HEK293 (cell line): Measurements from ENCODE around the gene FAM193A.
"Not testable (repeated sequence)": the region's sequence is repeated elsewhere in the genome, so short reads cannot be mapped to it uniquely, and the experiment has no call there.

Experiments
- CTCF ChIA-PET: fragments of 350-600 bp; formaldehyde crosslinking; extraction: SDS; loops from one replicate; lab custom pipeline; 2021; ENCODE audit warnings: antibody characterized with exemption; lab: Yijun Ruan, JAX
- POLR2A ChIA-PET: fragments of 300-600 bp; formaldehyde crosslinking; extraction: SDS; loops from one replicate; lab custom pipeline; 2020; ENCODE audit warnings: antibody characterized with exemption, inconsistent platforms; lab: Yijun Ruan, JAX
- H3K27ac ChIP-seq: fragments of 200-500 bp; sonication (Bioruptor generic); 2 replicates; pipeline ENCODE4 v1.5.1; 2014; ENCODE audit warnings: low read depth, low read length, control low read depth, inconsistent platforms; ENCODE audit errors: extremely low read depth
- H3K36me3 ChIP-seq, 2 experiments: fragments of 200-500 bp in 1 of 2; sonication (Bioruptor generic) in 1 of 2; 1 replicate in 1 of 2; 2 replicates in 1 of 2; pipeline ENCODE4 v1.5.1; 2014 to 2017; ENCODE audit warnings: inconsistent platforms in 2 of 2, low read length in 2 of 2; ENCODE audit not compliant: control insufficient read depth in 2 of 2, insufficient read depth in 1 of 2
- H3K4me1 ChIP-seq: fragments of 200-500 bp; sonication (Bioruptor generic); 2 replicates; pipeline ENCODE4 v1.5.1; 2014; ENCODE audit warnings: mild to moderate bottlenecking, low read length, inconsistent platforms; ENCODE audit not compliant: control insufficient read depth, insufficient read depth
- H3K4me3 ChIP-seq: 2 replicates; pipeline ENCODE4 v1.5.1; 2011; ENCODE audit warnings: low read depth, mild to moderate bottlenecking, control low read depth, low read length, moderate library complexity
- H3K9me3 ChIP-seq: fragments of 200-500 bp; sonication (Bioruptor generic); 2 replicates; pipeline ENCODE4 v1.5.1; 2014; ENCODE audit warnings: low read depth, low read length, inconsistent platforms; ENCODE audit not compliant: control insufficient read depth, insufficient read depth
- FEZF1 ChIP-seq: fragments of 450-650 bp; formaldehyde crosslinking; IDR thresholded peaks from 2 replicates; pipeline ENCODE4 v1.5.1; 2016; ENCODE audit warnings: missing biosample characterization, missing genetic modification characterization
- GLI4 ChIP-seq: fragments of 450-650 bp; formaldehyde crosslinking; IDR thresholded peaks from 2 replicates; pipeline ENCODE4 v1.5.1; 2016; ENCODE audit warnings: missing biosample characterization, missing genetic modification characterization
- GLIS2 ChIP-seq: fragments of 450-650 bp; formaldehyde crosslinking; IDR thresholded peaks from 2 replicates; pipeline ENCODE4 v1.5.1; 2016; ENCODE audit warnings: missing biosample characterization, missing genetic modification characterization
- KLF10 ChIP-seq: fragments of 450-650 bp; IDR thresholded peaks from 2 replicates; pipeline ENCODE4 v1.5.1; 2018; ENCODE audit warnings: missing biosample characterization, mild to moderate bottlenecking, missing genetic modification characterization
- KLF9 ChIP-seq: fragments of 450-650 bp; formaldehyde crosslinking; IDR thresholded peaks from 2 replicates; pipeline ENCODE4 v1.5.1; 2016; ENCODE audit warnings: missing biosample characterization, missing genetic modification characterization, low read depth
- SCRT2 ChIP-seq: fragments of 450-650 bp; formaldehyde crosslinking; IDR thresholded peaks from 2 replicates; pipeline ENCODE4 v1.5.1; 2016; ENCODE audit warnings: missing biosample characterization, missing genetic modification characterization
- ZBTB48 ChIP-seq: fragments of 450-650 bp; formaldehyde crosslinking; IDR thresholded peaks from 2 replicates; pipeline ENCODE4 v1.5.1; 2016; ENCODE audit warnings: missing biosample characterization, missing genetic modification characterization
- ZBTB7A ChIP-seq: fragments of 450-650 bp; formaldehyde crosslinking; IDR thresholded peaks from 2 replicates; pipeline ENCODE4 v1.5.1; 2016; ENCODE audit warnings: low read depth, missing biosample characterization, missing genetic modification characterization
- ZNF10 ChIP-seq: fragments of 450-650 bp; formaldehyde crosslinking; IDR thresholded peaks from 2 replicates; pipeline ENCODE4 v1.5.1; 2017; ENCODE audit warnings: missing biosample characterization, missing genetic modification characterization
- ZNF146 ChIP-seq: fragments of 450-650 bp; formaldehyde crosslinking; IDR thresholded peaks from 2 replicates; pipeline ENCODE4 v1.5.1; 2016; ENCODE audit warnings: missing biosample characterization, missing genetic modification characterization
- ZNF37A ChIP-seq: fragments of 450-650 bp; IDR thresholded peaks from 2 replicates; pipeline ENCODE4 v1.5.1; 2018; ENCODE audit warnings: missing biosample characterization, missing genetic modification characterization
- ZNF426 ChIP-seq: fragments of 450-650 bp; formaldehyde crosslinking; IDR thresholded peaks from 2 replicates; pipeline ENCODE4 v1.5.1; 2017; ENCODE audit warnings: missing biosample characterization, missing genetic modification characterization, mild to moderate bottlenecking, inconsistent platforms, moderate library complexity
- ZNF433 ChIP-seq: fragments of 450-650 bp; formaldehyde crosslinking; IDR thresholded peaks from 2 replicates; pipeline ENCODE4 v1.5.1; 2016; ENCODE audit warnings: missing biosample characterization, missing genetic modification characterization, low read depth
- ZNF530 ChIP-seq: fragments of 450-650 bp; formaldehyde crosslinking; IDR thresholded peaks from 2 replicates; pipeline ENCODE4 v1.5.1; 2016; ENCODE audit warnings: low read depth, missing biosample characterization, missing genetic modification characterization
- ZNF548 ChIP-seq: fragments of 450-650 bp; formaldehyde crosslinking; IDR thresholded peaks from 2 replicates; pipeline ENCODE4 v1.5.1; 2016; ENCODE audit warnings: missing biosample characterization, missing genetic modification characterization
- ZNF549 ChIP-seq: fragments of 450-650 bp; IDR thresholded peaks from 2 replicates; pipeline ENCODE4 v1.5.1; 2018; ENCODE audit warnings: missing biosample characterization, missing genetic modification characterization, mild to moderate bottlenecking, inconsistent platforms, moderate library complexity
- ZNF558 ChIP-seq: fragments of 450-650 bp; formaldehyde crosslinking; IDR thresholded peaks from 2 replicates; pipeline ENCODE4 v1.5.1; 2016; ENCODE audit warnings: missing biosample characterization, missing genetic modification characterization
- ZNF571 ChIP-seq: fragments of 450-650 bp; formaldehyde crosslinking; IDR thresholded peaks from 2 replicates; pipeline ENCODE4 v1.5.0; 2017; ENCODE audit warnings: missing biosample characterization, missing genetic modification characterization
- ZNF585B ChIP-seq: fragments of 450-650 bp; formaldehyde crosslinking; IDR thresholded peaks from 2 replicates; pipeline ENCODE4 v1.5.1; 2016; ENCODE audit warnings: missing biosample characterization, missing genetic modification characterization
- ZNF660 ChIP-seq: fragments of 450-650 bp; IDR thresholded peaks from 2 replicates; pipeline ENCODE4 v1.5.1; 2018; ENCODE audit warnings: missing biosample characterization, mild to moderate bottlenecking, missing genetic modification characterization
- ZSCAN30 ChIP-seq: fragments of 450-650 bp; IDR thresholded peaks from 2 replicates; pipeline ENCODE4 v1.5.1; 2018; ENCODE audit warnings: missing biosample characterization, mild to moderate bottlenecking, missing genetic modification characterization, moderate library complexity
- TF ChIP-seq, protein P1 (sequence below): fragments of 450-650 bp; formaldehyde crosslinking; IDR thresholded peaks from 2 replicates; pipeline ENCODE4 v1.5.1; 2017; ENCODE audit warnings: missing biosample characterization, missing genetic modification characterization
- TF ChIP-seq, protein P2 (sequence below): fragments of 450-650 bp; formaldehyde crosslinking; IDR thresholded peaks from 2 replicates; pipeline ENCODE4 v1.5.1; 2017; ENCODE audit warnings: missing biosample characterization, missing genetic modification characterization
- TF ChIP-seq, protein P3 (sequence below): fragments of 450-650 bp; formaldehyde crosslinking; IDR thresholded peaks from 2 replicates; pipeline ENCODE4 v1.5.1; 2016; ENCODE audit warnings: missing biosample characterization, missing genetic modification characterization

Gene FAM193A

DNA sequence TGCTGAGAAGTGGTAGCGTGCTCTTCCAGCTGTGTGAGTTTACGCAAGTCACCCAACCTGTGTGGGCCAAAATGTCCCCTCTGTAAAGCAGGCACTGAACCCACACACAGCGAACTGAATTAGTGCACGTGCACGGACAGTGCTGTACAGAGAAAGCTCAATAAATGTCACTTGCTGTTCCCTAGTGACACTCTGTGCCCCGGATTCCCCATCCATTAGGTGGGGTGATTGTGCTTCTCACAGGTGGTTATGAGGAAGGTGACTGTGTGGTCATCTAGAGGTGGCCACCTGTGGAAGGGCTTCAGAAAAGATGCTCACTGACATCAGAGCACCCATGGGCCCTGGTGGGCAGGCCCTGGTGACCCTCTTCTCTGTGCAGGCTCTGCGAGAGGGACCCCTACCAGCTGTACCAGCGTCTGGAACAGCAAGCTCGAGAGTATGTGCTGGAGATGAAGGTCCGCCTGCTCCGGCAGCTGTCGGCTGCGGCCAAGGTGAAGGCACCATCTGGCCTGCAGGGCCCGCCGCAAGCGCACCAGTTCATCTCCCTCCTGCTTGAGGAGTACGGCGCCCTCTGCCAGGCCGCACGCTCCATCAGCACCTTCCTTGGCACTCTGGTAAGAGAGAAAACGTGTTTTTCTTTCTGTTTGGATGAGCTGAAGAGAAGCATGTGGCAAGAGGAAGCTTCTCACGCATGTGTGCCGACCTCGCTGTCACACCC is 94.3 kb downstream of the FAM193A start:
- H3K9me3 ChIP-seq: no peaks in the 10 kb centered on the region
- ChIA-PET CTCF (no interaction called here), POLR2A (no interaction called here)
- no peak overlapping the region for H3K27ac ChIP-seq
- TF ChIP-seq GLIS2 (tag by site-specific recombination): no peak
- 0 out of 2 replicates have a peak, but pooled peaks have one; percentile 24 for TF ChIP-seq SCRT2 (tag by site-specific recombination)
- peaks cover 4 to 78% of the 10 kb centered on the region in 2 experiments for H3K36me3 ChIP-seq
- no peak overlapping the region for H3K4me3 ChIP-seq
- H3K4me1 ChIP-seq: no peaks in the 10 kb centered on the region

DNA sequence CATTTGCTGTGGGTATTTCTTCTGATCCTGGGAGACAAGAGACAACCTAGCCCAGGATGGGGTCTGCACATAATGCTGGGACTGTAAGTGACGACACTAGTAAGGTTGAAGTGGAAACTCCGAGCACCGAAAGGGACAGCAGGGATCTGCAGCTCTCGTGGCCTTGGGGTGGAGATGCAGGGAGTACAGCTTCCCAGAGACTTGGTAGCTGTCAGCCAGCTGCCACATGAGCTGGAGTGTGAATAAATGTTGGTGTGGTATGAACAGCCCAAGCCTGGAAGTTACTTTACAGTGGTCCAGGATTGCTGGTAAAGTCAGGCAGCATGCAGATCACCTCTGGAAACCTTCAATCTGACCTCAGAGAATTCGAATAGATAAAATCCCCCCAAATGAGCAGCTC is 97.6 kb downstream of the FAM193A start:
- H3K4me1 ChIP-seq: no peaks in the 10 kb centered on the region
- TF ChIP-seq FEZF1 (tag by site-specific recombination): 0 out of 2 replicates have a peak, but pooled peaks have one; percentile 11
- TF ChIP-seq, protein P1, sequence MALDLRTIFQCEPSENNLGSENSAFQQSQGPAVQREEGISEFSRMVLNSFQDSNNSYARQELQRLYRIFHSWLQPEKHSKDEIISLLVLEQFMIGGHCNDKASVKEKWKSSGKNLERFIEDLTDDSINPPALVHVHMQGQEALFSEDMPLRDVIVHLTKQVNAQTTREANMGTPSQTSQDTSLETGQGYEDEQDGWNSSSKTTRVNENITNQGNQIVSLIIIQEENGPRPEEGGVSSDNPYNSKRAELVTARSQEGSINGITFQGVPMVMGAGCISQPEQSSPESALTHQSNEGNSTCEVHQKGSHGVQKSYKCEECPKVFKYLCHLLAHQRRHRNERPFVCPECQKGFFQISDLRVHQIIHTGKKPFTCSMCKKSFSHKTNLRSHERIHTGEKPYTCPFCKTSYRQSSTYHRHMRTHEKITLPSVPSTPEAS (tag by site-specific recombination): no peak
- H3K36me3 ChIP-seq: peaks cover 0 to 82% of the 10 kb centered on the region in 2 experiments; a peak in 1 of 3 replicates
- ChIA-PET CTCF (interaction anchor here (0.6 to 0.7 kb wide), 2 partner anchors 11 to 112 kb away, joined by 3 to 4 read pairs; no protein-coding TSS in a partner anchor), POLR2A (no interaction called here)
- H3K27ac ChIP-seq: no peak overlapping the region
- no peak overlapping the region for H3K4me3 ChIP-seq
- no peaks in the 10 kb centered on the region for H3K9me3 ChIP-seq

DNA sequence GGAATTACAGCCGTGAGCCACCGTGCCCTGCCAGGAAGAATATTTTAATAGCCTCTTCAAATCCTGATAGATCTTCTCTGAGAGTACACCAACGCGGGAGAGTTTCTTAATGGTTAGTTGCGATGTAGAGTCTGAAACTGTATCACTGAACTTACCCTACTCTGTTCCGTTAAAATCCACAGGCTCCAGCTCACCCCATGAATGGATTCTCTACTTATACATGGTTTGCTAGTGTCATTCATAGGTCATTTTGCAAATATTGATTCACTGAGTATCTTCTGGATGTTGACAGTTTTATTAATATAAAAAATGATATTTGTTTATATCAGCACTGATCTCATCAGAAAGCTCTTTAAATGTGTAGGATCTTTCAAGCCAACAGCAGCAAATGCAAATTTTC is 99.9 kb downstream of the FAM193A start:
- TF ChIP-seq ZNF549 (no peak), ZNF548 (no peak), ZNF146 (no peak), ZNF571 (tag by site-specific recombination) (no peak), KLF9 (no peak), ZNF530 (no peak), ZNF558 (tag by site-specific recombination) (no peak), ZNF660 (tag by site-specific recombination) (no peak), ZNF10 (tag by site-specific recombination) (no peak), ZNF585B (tag by site-specific recombination) (no peak), ZNF433 (tag by site-specific recombination) (no peak), ZBTB48 (tag by site-specific recombination) (no peak), GLI4 (tag by site-specific recombination) (no peak), KLF10 (no peak), ZNF37A (no peak), ZBTB7A (tag by site-specific recombination) (no peak), ZSCAN30 (tag by site-specific recombination) (no peak), ZNF426 (tag by site-specific recombination) (no peak)
- TF ChIP-seq, protein P2, sequence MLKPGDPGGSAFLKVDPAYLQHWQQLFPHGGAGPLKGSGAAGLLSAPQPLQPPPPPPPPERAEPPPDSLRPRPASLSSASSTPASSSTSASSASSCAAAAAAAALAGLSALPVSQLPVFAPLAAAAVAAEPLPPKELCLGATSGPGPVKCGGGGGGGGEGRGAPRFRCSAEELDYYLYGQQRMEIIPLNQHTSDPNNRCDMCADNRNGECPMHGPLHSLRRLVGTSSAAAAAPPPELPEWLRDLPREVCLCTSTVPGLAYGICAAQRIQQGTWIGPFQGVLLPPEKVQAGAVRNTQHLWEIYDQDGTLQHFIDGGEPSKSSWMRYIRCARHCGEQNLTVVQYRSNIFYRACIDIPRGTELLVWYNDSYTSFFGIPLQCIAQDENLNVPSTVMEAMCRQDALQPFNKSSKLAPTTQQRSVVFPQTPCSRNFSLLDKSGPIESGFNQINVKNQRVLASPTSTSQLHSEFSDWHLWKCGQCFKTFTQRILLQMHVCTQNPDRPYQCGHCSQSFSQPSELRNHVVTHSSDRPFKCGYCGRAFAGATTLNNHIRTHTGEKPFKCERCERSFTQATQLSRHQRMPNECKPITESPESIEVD (tag by site-specific recombination): no peak
- TF ChIP-seq, protein P3, sequence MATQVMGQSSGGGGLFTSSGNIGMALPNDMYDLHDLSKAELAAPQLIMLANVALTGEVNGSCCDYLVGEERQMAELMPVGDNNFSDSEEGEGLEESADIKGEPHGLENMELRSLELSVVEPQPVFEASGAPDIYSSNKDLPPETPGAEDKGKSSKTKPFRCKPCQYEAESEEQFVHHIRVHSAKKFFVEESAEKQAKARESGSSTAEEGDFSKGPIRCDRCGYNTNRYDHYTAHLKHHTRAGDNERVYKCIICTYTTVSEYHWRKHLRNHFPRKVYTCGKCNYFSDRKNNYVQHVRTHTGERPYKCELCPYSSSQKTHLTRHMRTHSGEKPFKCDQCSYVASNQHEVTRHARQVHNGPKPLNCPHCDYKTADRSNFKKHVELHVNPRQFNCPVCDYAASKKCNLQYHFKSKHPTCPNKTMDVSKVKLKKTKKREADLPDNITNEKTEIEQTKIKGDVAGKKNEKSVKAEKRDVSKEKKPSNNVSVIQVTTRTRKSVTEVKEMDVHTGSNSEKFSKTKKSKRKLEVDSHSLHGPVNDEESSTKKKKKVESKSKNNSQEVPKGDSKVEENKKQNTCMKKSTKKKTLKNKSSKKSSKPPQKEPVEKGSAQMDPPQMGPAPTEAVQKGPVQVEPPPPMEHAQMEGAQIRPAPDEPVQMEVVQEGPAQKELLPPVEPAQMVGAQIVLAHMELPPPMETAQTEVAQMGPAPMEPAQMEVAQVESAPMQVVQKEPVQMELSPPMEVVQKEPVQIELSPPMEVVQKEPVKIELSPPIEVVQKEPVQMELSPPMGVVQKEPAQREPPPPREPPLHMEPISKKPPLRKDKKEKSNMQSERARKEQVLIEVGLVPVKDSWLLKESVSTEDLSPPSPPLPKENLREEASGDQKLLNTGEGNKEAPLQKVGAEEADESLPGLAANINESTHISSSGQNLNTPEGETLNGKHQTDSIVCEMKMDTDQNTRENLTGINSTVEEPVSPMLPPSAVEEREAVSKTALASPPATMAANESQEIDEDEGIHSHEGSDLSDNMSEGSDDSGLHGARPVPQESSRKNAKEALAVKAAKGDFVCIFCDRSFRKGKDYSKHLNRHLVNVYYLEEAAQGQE (tag by site-specific recombination): no peak
- POLR2A ChIA-PET: no interaction called here
- Histone ChIP-seq H3K4me1 (no peaks in the 10 kb centered on the region), H3K36me3 (peaks cover 7 to 80% of the 10 kb centered on the region in 2 experiments; a peak in 2 of 3 replicates), H3K4me3 (no peak overlapping the region), H3K9me3 (no peaks in the 10 kb centered on the region), H3K27ac (no peak overlapping the region)
- CTCF ChIA-PET: interaction anchor here (0.6 kb wide), 1 partner anchor 215 kb away, joined by 3 read pairs; no protein-coding TSS in a partner anchor

DNA sequence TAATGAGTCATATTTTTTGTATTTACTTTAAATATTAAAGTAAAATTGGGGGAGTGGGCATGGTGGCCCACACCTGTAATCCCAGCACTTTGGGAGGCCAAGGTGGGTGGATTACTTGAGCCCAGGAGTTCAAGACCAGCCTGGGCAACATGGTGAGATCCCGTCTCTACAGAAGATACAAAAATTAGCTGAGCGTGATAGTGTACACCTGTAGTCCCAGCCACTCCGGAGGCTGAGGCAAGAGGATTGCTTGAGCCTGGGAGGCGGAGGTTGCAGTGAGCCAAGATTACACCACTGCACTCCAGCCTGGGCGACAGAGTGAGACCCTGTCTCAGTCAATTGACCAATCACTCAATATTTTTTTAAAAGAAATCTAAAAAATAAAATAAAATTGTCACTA is 100.5 kb downstream of the FAM193A start:
- POLR2A ChIA-PET, CTCF ChIA-PET, H3K4me1 ChIP-seq, H3K9me3 ChIP-seq, H3K4me3 ChIP-seq, H3K27ac ChIP-seq: not testable (repeated sequence)
- H3K36me3 ChIP-seq: peaks cover 7 to 74% of the 10 kb centered on the region in 2 experiments; a peak in 2 of 3 replicates
